K562 (cell line): ENCODE data around the gene IKZF4. TPM values are rescaled to one million over a fixed set of nuclear protein-coding genes. Genes with fewer than 3 reads are reported as not detected.

ENCODE experiments used
- CHD7 ChIP-seq: fragments of 200-600 bp; sonication (generic); IDR thresholded peaks from one replicate; pipeline ENCODE4 v1.6.1; 2012; ENCODE audit warnings: mild to moderate bottlenecking, low read depth, low read length, inconsistent platforms
- COPS2 ChIP-seq: fragments of 450-650 bp; conservative IDR thresholded peaks from 2 replicates; pipeline ENCODE4 v1.6.1; 2016; ENCODE audit warnings: mild to moderate bottlenecking, moderate library complexity
- POLR3G ChIP-seq: IDR thresholded peaks from 2 replicates; pipeline ENCODE4 v1.6.1; 2011; ENCODE audit not compliant: insufficient read length, insufficient replicate concordance; ENCODE audit errors: extremely low read depth
- ZMIZ1 ChIP-seq, 2 experiments: fragments of 150-350 bp in 1 of 2; IDR thresholded peaks; 2 replicates each; pipeline ENCODE4 v1.6.1; 2012 to 2016; ENCODE audit warnings: low read depth in 2 of 2, low read length in 2 of 2, mild to moderate bottlenecking in 1 of 2, moderate library complexity in 1 of 2
- polyA plus RNA-seq, 8 experiments: library from polyadenylated mRNA; depleted of rRNA in 4 of 8; stranded (reverse) in 5 of 8; unstranded in 3 of 8; fragments of >200 nt; fragmentation: Nextera tagmentation in 2 of 8; fragmentation: Illumina TruSeq in 1 of 8; extraction: Ambion mirVana in 2 of 8; extraction: Trizol in 1 of 8; gene quantifications; 2 replicates each; pipeline versions ENCODE4 v1.2.1 to v1.2.3, GENCODE V29; 2011 to 2014; ENCODE audit warnings: inconsistent platforms in 1 of 8, missing spikeins in 1 of 8
- total RNA-seq, 7 experiments: library from RNA; depleted of rRNA in 6 of 7; stranded (reverse); fragments of >200 nt in 6 of 7; fragmentation: Illumina TruSeq in 2 of 7; extraction: Trizol in 2 of 7; gene quantifications; 2 replicates each; pipeline versions ENCODE4 v1.2.1 to v1.2.3, GENCODE V29; 2011 to 2021; ENCODE audit warnings: low replicate concordance in 1 of 7

IKZF4 gene
- total and polyA plus RNA-seq, 9 of the 15 experiments (the other 6 are each of a cell fraction or from before 2014, with no cell fraction given), result 1.9 to 16.3 (median 3.6) TPM

- TF ChIP-seq CHD7, result no peak
- no peak for TF ChIP-seq ZMIZ1 (IDR thresholded peaks at IDR 0.05; ENCODE audit: low read depth in 2 of 2, low read length in 2 of 2)
- no peak for TF ChIP-seq POLR3G
- TF ChIP-seq COPS2, result no peak
Measured at GRCh38 chr12:56079723-56080555, 59.1 kb downstream of the IKZF4 start, which contains the start of gene ERBB3 (continued).
